Urinary bladder (tissue), 4 donors: Measurements from ENCODE around the gene TSKU. TPM values are rescaled to one million over a fixed set of nuclear protein-coding genes. Genes with fewer than 3 reads are reported as not detected.
"Not testable (repeated sequence)": the region's sequence is repeated elsewhere in the genome, so short reads cannot be mapped to it uniquely, and the experiment has no call there.

Experiments
- DNase-seq: peaks from one replicate; pipeline ENCODE4 v3.0.0-alpha.2; 2015; ENCODE audit errors: extremely low spot score
- H3K27ac ChIP-seq: one replicate; pipeline ENCODE4 v1.5.1; 2013; ENCODE audit warnings: low read depth, mild to moderate bottlenecking, moderate library complexity
- H3K36me3 ChIP-seq: one replicate; pipeline ENCODE4 v1.6.1; 2013; ENCODE audit warnings: mild to moderate bottlenecking, moderate library complexity; ENCODE audit not compliant: insufficient read depth
- H3K4me1 ChIP-seq: one replicate; pipeline ENCODE4 v1.6.1; 2013; ENCODE audit warnings: mild to moderate bottlenecking, moderate library complexity; ENCODE audit not compliant: insufficient read depth
- H3K4me3 ChIP-seq: one replicate; pipeline ENCODE4 v1.5.1; 2013; ENCODE audit warnings: low read depth, low read length
- WGBS: extraction: QIAGEN DNeasy Blood & Tissue Kit; methylation state at CpG from one replicate; pipeline ENCODE4 v1.1.7; 2013; 5-methylcytosine and 5-hydroxymethylcytosine counted together
- polyA plus RNA-seq: library from polyadenylated mRNA; stranded (reverse); fragments of 200-250 nt; gene quantifications from one replicate; pipeline ENCODE4 v1.2.3, GENCODE V29; 2013
- total RNA-seq: library from RNA; depleted of rRNA; stranded (reverse); fragments of >200 nt; gene quantifications from one replicate; pipeline ENCODE4 v1.2.3, GENCODE V29; 2014
- donor health status: healthy with polysubstance abuse.
- donor health status: healthy.

Gene TSKU, protein sequence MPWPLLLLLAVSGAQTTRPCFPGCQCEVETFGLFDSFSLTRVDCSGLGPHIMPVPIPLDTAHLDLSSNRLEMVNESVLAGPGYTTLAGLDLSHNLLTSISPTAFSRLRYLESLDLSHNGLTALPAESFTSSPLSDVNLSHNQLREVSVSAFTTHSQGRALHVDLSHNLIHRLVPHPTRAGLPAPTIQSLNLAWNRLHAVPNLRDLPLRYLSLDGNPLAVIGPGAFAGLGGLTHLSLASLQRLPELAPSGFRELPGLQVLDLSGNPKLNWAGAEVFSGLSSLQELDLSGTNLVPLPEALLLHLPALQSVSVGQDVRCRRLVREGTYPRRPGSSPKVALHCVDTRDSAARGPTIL
- 10.0 TPM for total RNA-seq
- 55.9 TPM for polyA plus RNA-seq

DNA sequence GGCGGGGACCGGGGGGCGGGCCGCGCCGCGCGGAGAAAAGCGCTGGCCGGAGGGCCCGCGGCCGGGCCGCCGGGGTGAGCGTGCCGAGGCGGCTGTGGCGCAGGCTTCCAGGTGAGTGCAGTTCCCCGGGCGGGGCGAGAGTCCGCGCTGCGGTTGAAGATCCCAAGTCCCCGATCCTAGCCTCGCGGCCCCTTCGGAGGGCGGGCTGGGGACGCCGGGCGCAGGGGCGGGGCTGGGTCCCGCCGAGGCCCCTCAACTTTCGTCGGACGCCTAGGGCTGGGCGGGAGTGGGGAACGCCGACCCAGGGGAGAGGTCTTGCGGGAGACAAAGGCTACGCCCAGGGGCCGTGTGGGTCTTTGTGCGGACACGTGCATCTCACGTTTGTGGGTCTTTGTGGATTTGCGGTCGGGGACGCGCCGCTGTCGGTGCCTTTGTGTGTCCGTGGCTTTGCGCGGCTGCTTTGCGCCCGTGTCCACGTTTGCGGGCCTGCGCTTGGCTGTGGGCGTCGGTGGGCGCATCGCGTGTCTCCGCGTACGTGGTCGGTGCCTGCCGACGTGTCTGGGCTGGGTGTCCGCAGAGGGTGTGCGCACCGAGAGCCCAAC, at the start of gene TSKU:
TSS of gene TSKU (plus strand) at position 63 of the 602 bp plus-strand sequence. CDS start 12,261 bp downstream, outside the sequence.
- Histone ChIP-seq H3K27ac (peak within 1 kb of the TSS; percentile 90), H3K36me3 (no peaks in the 10 kb centered on the region), H3K4me3 (peak within 1 kb of the TSS; percentile 82), H3K4me1 (no peaks in the 10 kb centered on the region)
- DNase-seq = no peak
- WGBS = under 1% methylated on average over 76 of the region's 76 CpGs

- peak; percentile 75 for DNase-seq
- H3K36me3 ChIP-seq, H3K4me3 ChIP-seq, H3K27ac ChIP-seq, H3K4me1 ChIP-seq: not testable (repeated sequence)
- WGBS = 30% methylated on average over 3 of the region's 3 CpGs
Observed at GRCh38 chr11:76733906-76734305, 49.2 kb upstream of the TSKU start.

DNA sequence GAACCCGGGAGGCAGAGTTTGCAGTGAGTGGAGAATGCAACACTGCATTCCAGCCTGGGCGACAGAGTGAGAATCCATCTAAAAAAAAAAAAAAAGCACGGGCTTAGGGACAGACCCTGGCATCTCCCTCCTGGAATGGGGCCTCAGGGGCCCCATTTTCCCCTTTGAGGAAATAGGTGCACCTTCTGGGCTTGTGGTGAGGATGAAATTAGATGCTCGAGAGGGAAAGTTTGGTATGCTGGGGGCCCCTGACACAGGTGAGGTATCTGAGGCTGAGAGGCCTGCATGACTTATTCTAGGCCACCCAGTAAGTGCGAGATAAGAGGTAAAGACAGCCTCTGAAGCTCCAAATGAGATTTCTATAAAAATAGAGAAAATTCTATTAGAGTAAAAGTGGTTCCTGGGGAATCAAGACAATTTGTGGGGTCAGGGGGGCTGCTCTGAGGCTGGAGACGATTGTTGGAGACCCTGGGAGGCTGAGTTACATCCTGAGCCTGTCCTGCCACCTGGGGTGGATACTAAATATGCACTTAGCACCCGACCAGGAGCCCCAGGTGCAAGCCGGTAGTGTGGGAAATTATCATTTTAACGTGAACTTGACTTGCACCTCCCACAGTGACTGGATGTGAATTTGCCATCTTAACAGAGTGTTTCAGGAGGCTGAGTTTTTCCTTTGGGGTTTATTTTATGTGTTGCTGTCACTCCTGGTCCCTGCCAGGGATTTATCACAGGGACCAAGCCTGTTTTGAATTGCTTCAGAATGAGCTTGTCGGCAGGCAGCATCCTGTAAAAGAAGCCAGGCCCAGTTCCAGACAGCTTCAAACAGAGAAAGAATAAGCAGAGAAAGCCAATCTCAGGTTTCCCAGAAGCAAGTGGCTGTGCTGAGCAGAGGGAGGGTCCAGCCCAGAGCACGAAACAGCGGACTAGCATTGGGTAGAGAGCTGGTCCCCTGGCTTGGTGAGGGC, 48.4 kb upstream of the TSKU start:
- Histone ChIP-seq H3K4me3 (no peak overlapping the region), H3K4me1 (no peaks in the 10 kb centered on the region), H3K36me3 (no peaks in the 10 kb centered on the region), H3K27ac (no peak overlapping the region)
- WGBS = 72% methylated on average over 12 of the region's 12 CpGs
- DNase-seq = no peak

DNA sequence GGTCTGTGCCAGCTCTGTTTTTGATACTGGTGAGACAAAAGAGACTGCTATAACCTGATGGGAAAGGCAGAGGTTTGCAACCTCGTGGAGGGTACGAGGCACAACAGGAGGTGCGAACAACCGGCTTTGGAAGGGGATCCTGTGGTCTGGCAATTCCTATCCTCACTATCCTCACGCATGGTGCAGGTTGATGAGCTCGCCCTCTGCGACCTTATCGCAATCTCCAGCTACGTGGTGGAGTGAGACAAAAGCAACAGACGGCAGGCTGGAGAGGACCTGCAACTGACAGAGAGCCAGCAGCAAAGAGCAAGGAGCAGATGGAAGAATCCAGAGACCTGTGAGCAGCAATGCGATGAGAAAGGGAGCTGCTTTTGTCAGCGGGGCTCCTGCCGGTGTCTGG, 47.3 kb upstream of the TSKU start:
- no peak overlapping the region for H3K4me3 ChIP-seq
- 95% methylated on average over 13 of the region's 13 CpGs for WGBS
- H3K36me3 ChIP-seq = no peaks in the 10 kb centered on the region
- H3K27ac ChIP-seq = no peak overlapping the region
- no peaks in the 10 kb centered on the region for H3K4me1 ChIP-seq
- DNase-seq = no peak

- H3K27ac ChIP-seq = no peak overlapping the region
- WGBS = 95% methylated on average over 4 of the region's 4 CpGs
- no peaks in the 10 kb centered on the region for H3K36me3 ChIP-seq
- no peak for DNase-seq
- H3K4me1 ChIP-seq = no peaks in the 10 kb centered on the region
- H3K4me3 ChIP-seq = no peak overlapping the region
Observed at GRCh38 chr11:76736266-76736665, 46.9 kb upstream of the TSKU start.

- no peak overlapping the region for H3K4me3 ChIP-seq
- no peaks in the 10 kb centered on the region for H3K36me3 ChIP-seq
- 91% methylated on average over 12 of the region's 12 CpGs for WGBS
- no peak for DNase-seq
- no peak overlapping the region for H3K27ac ChIP-seq
- H3K4me1 ChIP-seq = no peaks in the 10 kb centered on the region
Observed at GRCh38 chr11:76736773-76737495, 46.2 kb upstream of the TSKU start.

DNA sequence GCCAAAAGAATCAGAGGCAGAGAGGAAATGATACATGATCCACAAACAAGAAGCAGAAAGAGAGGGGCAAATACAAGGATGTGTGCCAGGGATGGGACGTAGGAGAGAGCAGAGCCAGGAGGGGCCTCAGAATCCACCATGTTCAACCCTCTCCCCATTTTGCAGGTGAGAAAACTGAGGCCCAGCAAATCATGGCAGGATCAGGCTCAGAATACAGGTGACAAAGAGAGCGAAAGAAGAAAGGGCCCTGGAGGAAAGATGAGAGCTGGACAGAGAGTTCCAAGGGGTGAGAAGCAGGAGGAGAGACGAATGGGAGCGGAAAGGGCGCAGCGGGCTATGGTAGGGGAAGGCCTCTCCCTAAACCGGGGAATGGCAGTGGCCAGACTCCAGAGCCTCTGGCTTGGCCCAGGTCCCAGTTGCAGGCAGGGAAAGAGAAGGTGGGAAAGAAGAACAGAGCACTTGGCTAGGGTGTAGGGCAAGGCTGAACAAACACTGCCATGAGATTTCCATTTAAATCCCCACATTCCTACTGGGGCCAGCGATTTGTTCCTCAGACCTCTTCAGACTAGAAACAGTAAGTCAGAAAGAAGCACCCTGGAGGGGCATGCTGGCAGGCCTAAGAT, 44.4 kb upstream of the TSKU start:
- no peak for DNase-seq
- 75% methylated on average over 8 of the region's 8 CpGs for WGBS
- Histone ChIP-seq H3K27ac (no peak overlapping the region), H3K36me3 (no peaks in the 10 kb centered on the region), H3K4me1 (no peaks in the 10 kb centered on the region), H3K4me3 (no peak overlapping the region)

DNA sequence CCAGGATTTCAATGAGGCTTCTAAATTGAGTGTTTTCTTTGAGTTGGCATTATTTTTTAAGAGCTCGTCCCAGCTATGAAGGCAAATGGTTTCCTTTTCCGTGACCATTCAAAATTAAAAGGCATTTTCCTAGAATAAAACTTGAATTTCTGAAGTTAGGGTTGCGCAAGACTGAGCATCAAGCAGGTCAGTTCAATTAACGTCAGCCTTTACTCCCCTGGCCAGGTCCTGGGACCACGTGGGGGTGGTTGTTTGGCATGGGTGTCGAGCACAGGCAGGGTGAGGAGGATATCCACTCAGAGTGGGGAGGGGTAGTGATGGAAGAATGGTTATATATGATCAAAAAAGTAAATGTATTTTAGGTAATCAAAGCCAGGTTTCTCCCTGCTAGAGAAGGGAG, 43.4 kb upstream of the TSKU start:
- Histone ChIP-seq H3K4me3 (no peak overlapping the region), H3K27ac (no peak overlapping the region), H3K4me1 (no peaks in the 10 kb centered on the region), H3K36me3 (no peaks in the 10 kb centered on the region)
- WGBS = 78% methylated on average over 6 of the region's 6 CpGs
- DNase-seq = no peak

- H3K4me1 ChIP-seq = no peaks in the 10 kb centered on the region
- 59% methylated on average over 5 of the region's 5 CpGs for WGBS
Observed at GRCh38 chr11:76740772-76741171, 42.4 kb upstream of the TSKU start.

DNA sequence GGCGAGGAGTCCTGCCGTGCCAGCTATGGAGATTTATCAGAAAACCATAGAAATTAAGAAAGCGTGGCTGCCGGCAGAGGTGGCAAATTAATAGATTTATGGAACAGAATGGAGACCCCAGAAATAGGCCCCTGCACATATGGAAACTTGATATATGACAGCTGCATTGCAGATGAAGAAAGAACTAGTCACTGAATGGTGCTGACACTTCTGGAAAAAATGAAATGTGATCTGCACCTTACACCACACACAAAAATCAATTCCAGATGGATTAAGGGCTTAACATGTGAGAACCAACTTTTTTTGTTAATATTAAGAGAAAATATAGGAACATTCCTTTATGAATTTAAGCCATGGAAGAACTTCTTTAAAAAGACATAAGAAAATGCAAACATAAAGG, 40.3 kb upstream of the TSKU start:
- 70% methylated on average over 4 of the region's 4 CpGs for WGBS
- Histone ChIP-seq H3K36me3 (no peaks in the 10 kb centered on the region), H3K4me1 (no peaks in the 10 kb centered on the region), H3K4me3 (no peak overlapping the region), H3K27ac (no peak overlapping the region)
- no peak for DNase-seq

More at GRCh38 chr11:76740772-76741171, 42.4 kb upstream of the TSKU start:
- Histone ChIP-seq H3K27ac (no peak overlapping the region), H3K4me3 (no peak overlapping the region), H3K36me3 (no peaks in the 10 kb centered on the region)
- no peak for DNase-seq

DNA sequence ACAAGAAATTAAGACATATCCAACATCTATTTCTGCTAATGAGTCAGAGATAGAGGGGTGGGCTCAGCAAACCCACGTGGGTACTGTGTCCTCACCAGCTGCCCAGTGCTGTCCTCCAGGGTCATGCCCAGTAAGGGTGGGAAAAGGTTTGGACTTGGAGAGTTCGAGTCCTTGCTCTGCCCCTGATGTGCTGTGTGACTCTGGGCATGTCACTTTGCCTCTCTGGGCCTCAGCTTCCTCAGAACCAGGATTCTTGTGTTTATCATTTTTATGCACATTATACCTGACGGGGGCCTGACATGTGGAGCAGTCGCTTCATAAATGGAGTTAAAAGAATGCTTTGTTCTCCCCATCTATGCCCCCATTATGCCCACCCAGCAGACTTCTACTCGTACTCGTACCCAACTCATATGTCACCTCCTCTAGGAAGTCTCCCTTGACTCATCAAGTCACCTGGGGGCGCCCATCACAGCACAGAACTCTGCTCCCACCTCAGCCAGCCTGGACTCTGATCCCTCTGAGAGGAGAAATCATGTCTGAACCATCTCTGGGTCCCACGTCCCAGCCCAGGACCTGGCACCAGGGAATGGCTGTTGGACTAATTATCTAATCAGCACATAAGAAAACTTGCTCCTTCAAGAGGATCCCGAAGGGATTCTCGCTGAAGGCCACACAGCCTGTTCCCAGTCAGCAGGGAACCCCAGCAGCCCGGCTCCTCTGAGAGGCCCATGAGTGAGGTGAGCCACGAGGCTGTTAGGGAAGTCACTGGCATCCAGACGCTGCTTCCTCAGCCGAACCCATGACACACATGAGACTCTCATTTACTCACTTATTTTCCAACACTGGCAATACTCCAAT, 38.7 kb upstream of the TSKU start:
- no peak for DNase-seq
- no peaks in the 10 kb centered on the region for H3K36me3 ChIP-seq
- WGBS = 83% methylated on average over 14 of the region's 14 CpGs
- H3K4me1 ChIP-seq = no peaks in the 10 kb centered on the region
- H3K4me3 ChIP-seq = no peak overlapping the region
- no peak overlapping the region for H3K27ac ChIP-seq

DNA sequence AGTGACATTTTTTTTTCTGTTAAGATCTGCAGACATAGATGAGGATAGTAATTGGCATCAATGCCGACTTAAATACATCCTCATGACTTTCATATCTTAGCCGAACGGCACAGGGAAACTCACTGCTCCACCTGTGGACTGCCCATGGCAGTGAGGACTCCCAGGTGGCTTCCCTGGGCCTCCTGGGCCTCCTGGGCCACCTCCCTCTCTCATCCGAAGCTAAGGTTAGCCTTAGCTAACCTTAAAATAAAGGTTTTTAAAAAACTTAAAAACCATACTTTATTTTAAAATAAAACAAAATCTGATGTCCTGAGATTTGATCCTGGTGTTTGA, 38.1 kb upstream of the TSKU start:
- 79% methylated on average over 4 of the region's 4 CpGs for WGBS
- Histone ChIP-seq H3K27ac (no peak overlapping the region), H3K4me3 (no peak overlapping the region), H3K36me3 (no peaks in the 10 kb centered on the region), H3K4me1 (no peaks in the 10 kb centered on the region)
- no peak for DNase-seq
